ENCODE results near the gene CCP110. TPM values are rescaled to one million over a fixed set of nuclear protein-coding genes. Genes with fewer than 3 reads are reported as not detected.

The CCP110 gene
- total and polyA plus RNA-seq, 2 of the 13 experiments (the other 11 are each of a cell fraction or from before 2014, with no cell fraction given), result 10.0 to 11.1 TPM

- no peaks in the 10 kb centered on the region for H3K36me3 ChIP-seq (replicated peaks in 1 of 2; ENCODE audit: control insufficient read depth in 1 of 2, insufficient read depth in 2 of 2, low read length in 2 of 2)
- CTCF ChIA-PET (ENCODE audit: low intra/inter-chr PET ratio, low total read pairs), result no interaction called here
- no peaks in the 10 kb centered on the region for H4K20me1 ChIP-seq (ENCODE audit: insufficient read depth, low read length)
- FAIRE-seq, result no peak
- peaks cover 13% of the 10 kb centered on the region for H3K4me1 ChIP-seq (ENCODE audit: insufficient read depth, low read length)
- no peak overlapping the region for H3K27ac ChIP-seq (ENCODE audit: extremely low read length, insufficient read depth, low read length)
- H3K79me2 ChIP-seq (ENCODE audit: insufficient read depth, low read length), result no peaks in the 10 kb centered on the region
- intact Hi-C loops (cut with micrococcal nuclease; ENCODE audit: unreplicated experiment) (no loop called here), in situ Hi-C loops (cut with HindIII; ENCODE audit: extremely low pct_ligation_motif_present, low pct_unique_long_range_greater_than_20kb) (no loop called here)
- no peaks in the 10 kb centered on the region for H3K9me3 ChIP-seq (ENCODE audit: low read length)
- 38% methylated on average over 5 of the region's 5 CpGs for WGBS (ENCODE audit: low lambda C conversion rate)
- TF ChIP-seq ZNF646 (CRISPR knock-in tag; IDR thresholded peaks at IDR 0.05) (0 out of 2 replicates have a peak, but pooled peaks have one; percentile 33), HNRNPH1 (optimal IDR thresholded peaks at IDR 0.05; ENCODE audit: low read depth, low read length) (no peak), ZNF274 (CRISPR knock-in tag; IDR thresholded peaks at IDR 0.05) (no peak)
- no peak overlapping the region for H2AFZ ChIP-seq (ENCODE audit: low read length)
- DNase-seq (ENCODE audit: low spot score), result no peak
- no peak overlapping the region for H3K9ac ChIP-seq (ENCODE audit: insufficient read depth, low read depth, low read length)
- no TSS peak for BruUV-seq (replicated peaks)
- no peak overlapping the region for H3K4me2 ChIP-seq (ENCODE audit: low read depth, low read length)
- POLR2A ChIA-PET, result no interaction called here
- peak; percentile 67 for ATAC-seq
- no peak overlapping the region for H3K4me3 ChIP-seq (replicated peaks in 1 of 3; ENCODE audit: insufficient read depth in 1 of 3, low read depth in 2 of 3, low read length in 3 of 3)
- peaks cover 1 to 22% of the 10 kb centered on the region in 2 experiments; a peak in 3 of 5 replicates for H3K27me3 ChIP-seq (ENCODE audit: control insufficient read depth in 1 of 2, insufficient read depth in 2 of 2, low read length in 2 of 2)
Measured at GRCh38 chr16:19474617-19475016, 49.1 kb upstream of the CCP110 start.
